Mesothelial cell of epicardium (in vitro differentiated cells): Measurements from ENCODE around the gene HACD2. TPM values are rescaled to one million over a fixed set of nuclear protein-coding genes. Genes with fewer than 3 reads are reported as not detected.

Experiments
- DNase-seq, 2 experiments: peaks; one replicate each; pipeline ENCODE4 v3.0.0; 2021; ENCODE audit warnings: low spot score in 2 of 2; ENCODE audit not compliant: unreplicated experiment in 2 of 2
- H3K27ac Mint-ChIP-seq: 2 replicates; pipeline ENCODE4 v1.8.0; 2021; ENCODE audit warnings: mixed read lengths
- H3K27me3 Mint-ChIP-seq: 2 replicates; pipeline ENCODE4 v1.8.0; 2021; ENCODE audit warnings: low read depth, mixed read lengths
- H3K36me3 Mint-ChIP-seq: 2 replicates; pipeline ENCODE4 v1.8.0; 2021; ENCODE audit warnings: mixed read lengths
- H3K4me1 Mint-ChIP-seq: 2 replicates; pipeline ENCODE4 v1.8.0; 2021; ENCODE audit warnings: mixed read lengths
- H3K4me3 Mint-ChIP-seq: 2 replicates; pipeline ENCODE4 v1.8.0; 2021; ENCODE audit warnings: mild to moderate bottlenecking, moderate library complexity, mixed read lengths
- H3K9me3 Mint-ChIP-seq: 2 replicates; pipeline ENCODE4 v1.8.0; 2021; ENCODE audit warnings: mixed read lengths
- CTCF ChIP-seq: fragments of 200-600 bp; sonication (generic); IDR thresholded peaks from one replicate; pipeline ENCODE4 v1.5.0; 2021; ENCODE audit warnings: antibody characterized with exemption; ENCODE audit not compliant: unreplicated experiment
- total RNA-seq: library from RNA; stranded (reverse); gene quantifications from 3 replicates; pipeline ENCODE4 v1.2.1, GENCODE V29; 2021

HACD2 gene
- total RNA-seq, 1 donor from 2014 or later = 22.9 TPM

- Mint-ChIP-seq H3K27ac (peak overlapping the region; percentile 30), H3K9me3 (no peaks in the 10 kb centered on the region), H3K4me3 (no peak overlapping the region), H3K27me3 (no peaks in the 10 kb centered on the region), H3K36me3 (peaks cover 22% of the 10 kb centered on the region), H3K4me1 (peaks cover 7% of the 10 kb centered on the region)
- TF ChIP-seq CTCF = no peak
- no peak for DNase-seq
Measured at GRCh38 chr3:123597561-123597960, 12.7 kb upstream of the HACD2 start.

GRCh38 chr3:123595396-123596180 is 10.7 kb upstream of the HACD2 start:
- no peak for DNase-seq
- H3K9me3 Mint-ChIP-seq = peaks cover 7% of the 10 kb centered on the region
- no peak overlapping the region for H3K4me3 Mint-ChIP-seq
- peaks cover 7% of the 10 kb centered on the region for H3K4me1 Mint-ChIP-seq
- no peaks in the 10 kb centered on the region for H3K27me3 Mint-ChIP-seq
- TF ChIP-seq CTCF = no peak
- H3K36me3 Mint-ChIP-seq = peaks cover 30% of the 10 kb centered on the region
- no peak overlapping the region for H3K27ac Mint-ChIP-seq

- DNase-seq = no peak
- no peak overlapping the region for H3K27ac Mint-ChIP-seq
- no peak for TF ChIP-seq CTCF
- peaks cover 31% of the 10 kb centered on the region for H3K36me3 Mint-ChIP-seq
- no peaks in the 10 kb centered on the region for H3K27me3 Mint-ChIP-seq
- H3K9me3 Mint-ChIP-seq = peaks cover 13% of the 10 kb centered on the region
- peaks cover 7% of the 10 kb centered on the region for H3K4me1 Mint-ChIP-seq
- no peak overlapping the region for H3K4me3 Mint-ChIP-seq
Measured at GRCh38 chr3:123593381-123593780, 8.5 kb upstream of the HACD2 start.

- H3K9me3 Mint-ChIP-seq = peaks cover 13% of the 10 kb centered on the region
- peaks cover 33% of the 10 kb centered on the region for H3K36me3 Mint-ChIP-seq
- no peak for TF ChIP-seq CTCF
Measured at GRCh38 chr3:123590685-123591450, 6.0 kb upstream of the HACD2 start.

GRCh38 chr3:123587401-123587800 is 2.5 kb upstream of the HACD2 start:
- peaks cover 20% of the 10 kb centered on the region for H3K4me1 Mint-ChIP-seq
- TF ChIP-seq CTCF = no peak
- no peak for DNase-seq
- no peak overlapping the region for H3K4me3 Mint-ChIP-seq
- H3K9me3 Mint-ChIP-seq = peaks cover 13% of the 10 kb centered on the region
- peaks cover 31% of the 10 kb centered on the region for H3K36me3 Mint-ChIP-seq
- no peaks in the 10 kb centered on the region for H3K27me3 Mint-ChIP-seq
- peak overlapping the region; percentile 89 for H3K27ac Mint-ChIP-seq

More at GRCh38 chr3:123590685-123591450, 6.0 kb upstream of the HACD2 start:
- Mint-ChIP-seq H3K4me1 (peaks cover 10% of the 10 kb centered on the region), H3K27me3 (no peaks in the 10 kb centered on the region), H3K4me3 (no peak overlapping the region), H3K27ac (no peak overlapping the region)
- DNase-seq = no peak
